NCI-H2081 treated with DMSO at 0.1 percent for 48 hours (cell line): ENCODE measurements around the gene NRCAM.

Experiments used
- DNase-seq: peaks from one replicate; lab custom pipeline; 2025; lab: John Stamatoyannopoulos, UW

NRCAM gene

DNA sequence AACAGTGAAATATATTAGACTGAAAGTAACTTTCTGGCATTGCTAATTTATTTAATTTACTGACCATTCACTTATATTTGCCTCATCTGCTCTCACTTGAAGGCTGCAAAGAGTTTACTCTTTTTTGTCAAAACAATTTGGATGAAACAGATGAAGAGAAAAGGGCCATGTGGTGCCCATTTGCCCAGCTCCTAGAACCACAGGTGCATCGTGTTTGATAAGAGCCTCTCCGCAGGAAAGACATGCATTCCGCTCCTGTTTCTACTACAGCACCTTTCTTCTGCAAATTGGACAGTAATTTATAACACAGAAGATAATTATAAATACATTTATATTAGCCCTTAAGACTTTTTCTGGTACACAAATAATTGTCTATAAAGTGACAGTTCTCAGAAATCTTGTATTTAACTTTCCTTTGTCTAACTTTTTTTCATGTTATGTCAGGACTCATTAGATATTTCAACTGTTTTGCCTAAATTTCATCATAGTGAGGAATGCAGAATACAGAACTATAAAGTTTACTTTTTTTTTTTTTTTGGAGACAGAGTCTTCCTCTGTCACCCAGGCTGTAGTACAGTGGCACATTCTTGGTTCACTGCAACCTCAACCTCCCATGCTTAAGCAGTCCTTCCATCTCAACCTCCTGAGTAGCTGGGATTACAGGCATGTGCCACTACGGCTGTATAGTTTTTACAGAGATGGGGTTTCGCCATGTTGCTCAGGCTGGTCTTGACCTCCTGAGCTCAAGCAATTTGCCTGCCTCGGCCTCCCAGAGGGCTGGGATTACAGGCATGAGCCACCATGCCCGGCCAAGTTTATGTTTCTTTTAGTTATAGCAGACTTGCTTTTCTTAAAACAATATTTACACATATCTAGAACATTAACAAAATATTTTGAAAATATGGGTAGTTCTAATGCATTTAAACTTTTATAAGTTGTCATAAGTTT, 326.9 kb downstream of the NRCAM start:
- DNase-seq: no peak

DNA sequence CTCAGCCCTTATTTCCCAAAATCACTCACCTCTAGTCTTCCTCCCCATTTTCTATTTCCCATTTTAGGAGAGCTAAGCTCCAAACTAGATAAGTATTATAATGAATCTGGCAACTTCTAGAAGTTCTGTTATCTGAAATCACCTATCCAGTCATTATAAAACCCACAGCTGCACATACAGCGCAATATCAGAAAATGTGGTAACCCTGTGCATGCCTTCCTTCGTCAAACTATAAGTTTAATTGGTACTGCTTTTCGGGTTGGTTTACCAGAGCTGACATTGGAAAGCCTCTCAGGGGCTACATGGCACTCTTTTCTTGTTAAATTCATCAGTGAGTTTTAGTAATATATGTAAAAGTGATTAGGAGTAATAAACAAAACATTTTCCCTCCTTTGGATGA, 327.7 kb downstream of the NRCAM start:
- no peak for DNase-seq

DNA sequence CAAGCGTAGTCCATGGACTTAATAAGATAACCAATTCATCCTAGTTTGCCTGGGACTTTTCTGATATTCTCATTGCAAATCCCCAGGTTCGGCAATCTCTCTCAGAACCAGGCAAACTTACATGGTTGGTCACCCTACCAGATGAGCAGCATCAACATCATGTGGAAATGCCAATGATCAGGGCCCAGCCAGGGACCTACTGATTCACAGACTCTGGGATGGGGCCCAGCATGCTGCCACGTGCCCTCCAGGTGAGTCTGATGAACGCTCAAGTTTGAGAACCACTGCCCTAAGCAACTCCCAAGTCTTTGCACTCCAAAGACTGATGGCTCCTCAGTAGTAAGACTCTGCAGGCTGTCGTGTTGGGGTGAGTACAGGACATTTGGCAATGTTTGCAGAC, 328.8 kb downstream of the NRCAM start:
- no peak for DNase-seq

DNA sequence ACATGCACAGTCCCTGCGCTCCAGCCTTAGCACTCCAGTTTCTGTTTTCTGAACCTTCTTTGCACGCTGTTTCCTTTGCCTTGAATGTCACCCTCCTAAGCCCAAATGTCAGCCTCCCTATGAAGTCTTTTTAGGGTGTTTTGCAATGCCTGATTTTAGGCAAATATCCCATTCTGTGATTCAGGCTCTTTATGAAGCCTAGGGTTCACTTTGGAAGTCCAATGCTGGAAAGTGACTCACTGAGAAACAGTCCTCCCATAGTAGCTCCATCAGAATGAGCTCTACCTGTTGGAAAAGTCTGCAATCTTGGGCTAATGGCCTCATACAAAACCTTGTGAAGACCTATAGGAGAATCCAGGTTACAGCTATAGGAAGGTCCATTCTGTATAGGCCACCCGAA, 331.4 kb downstream of the NRCAM start:
- DNase-seq: no peak

DNA sequence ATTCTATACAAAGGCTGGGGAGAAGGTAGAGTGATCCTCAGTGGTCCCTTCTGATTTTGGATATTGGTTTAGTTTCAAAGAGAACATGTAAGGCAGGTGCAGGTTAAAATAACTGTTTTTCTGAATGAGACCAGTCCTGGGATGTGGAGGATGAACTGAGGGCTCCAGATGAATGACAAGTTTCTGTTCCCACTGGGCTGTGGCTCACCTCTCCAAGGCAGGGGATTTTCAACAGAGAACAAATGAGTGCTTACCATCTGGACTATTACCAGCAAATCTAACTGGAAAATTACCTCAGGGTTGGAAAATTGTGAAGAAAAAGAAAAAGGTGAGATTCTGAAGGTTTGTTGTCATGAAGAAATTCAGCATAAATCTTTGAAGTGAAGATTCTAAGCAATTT, 334.1 kb downstream of the NRCAM start:
- DNase-seq: no peak

DNA sequence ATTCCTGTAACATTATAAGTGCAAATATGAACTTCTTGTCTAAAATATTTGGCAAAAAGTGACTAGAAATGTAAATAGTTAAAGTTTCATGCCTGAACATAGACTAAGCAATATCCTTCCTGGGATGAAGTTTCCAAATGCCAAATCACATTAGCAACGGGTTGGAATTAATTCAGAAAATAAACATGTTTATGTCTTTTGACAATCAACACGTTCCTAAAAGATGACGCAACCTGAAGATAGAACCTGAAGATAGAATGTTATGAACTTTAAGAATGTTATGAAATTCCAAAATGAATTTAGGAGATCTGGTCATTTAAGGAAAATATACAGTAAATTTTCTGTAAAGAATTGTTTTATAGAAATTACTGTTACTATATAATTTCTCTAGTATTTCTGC, 335.3 kb downstream of the NRCAM start:
- DNase-seq: no peak

DNA sequence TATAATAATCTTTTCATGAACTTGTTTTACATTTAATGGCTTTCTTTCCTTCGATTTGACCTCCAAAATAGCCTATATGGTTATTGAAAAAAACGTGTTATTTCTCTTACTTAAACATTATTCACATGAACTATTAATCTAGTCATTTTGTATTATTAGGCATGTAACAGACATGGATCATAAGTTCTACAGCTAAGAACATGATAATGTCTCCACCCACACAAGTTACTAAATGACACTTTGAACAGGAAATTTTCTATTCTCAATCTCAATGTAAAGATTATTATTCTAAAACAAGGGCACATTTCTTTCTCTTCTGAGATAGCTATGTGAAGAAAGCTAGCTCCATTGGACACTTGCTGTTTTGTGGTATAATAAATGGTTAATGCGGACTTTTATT, 336.0 kb downstream of the NRCAM start:
- no peak for DNase-seq

DNA sequence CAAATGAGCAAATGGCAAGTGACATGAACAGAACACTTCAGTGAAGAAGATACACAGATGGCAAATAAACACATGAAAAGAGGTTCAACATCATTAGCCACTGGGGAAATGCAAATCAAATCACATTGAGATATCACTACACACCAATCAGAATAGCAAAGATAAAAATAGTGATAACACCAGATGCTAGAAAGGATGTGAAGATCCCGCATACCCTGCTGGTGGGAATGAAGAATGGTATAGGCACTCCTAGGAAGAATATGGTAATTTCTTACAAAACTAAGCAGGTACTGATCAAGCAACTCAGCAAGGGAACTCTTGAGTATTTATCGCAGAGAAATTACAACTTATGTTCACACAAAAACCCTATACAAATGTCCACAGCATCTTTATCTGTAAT, 337.3 kb downstream of the NRCAM start:
- DNase-seq: no peak

DNA sequence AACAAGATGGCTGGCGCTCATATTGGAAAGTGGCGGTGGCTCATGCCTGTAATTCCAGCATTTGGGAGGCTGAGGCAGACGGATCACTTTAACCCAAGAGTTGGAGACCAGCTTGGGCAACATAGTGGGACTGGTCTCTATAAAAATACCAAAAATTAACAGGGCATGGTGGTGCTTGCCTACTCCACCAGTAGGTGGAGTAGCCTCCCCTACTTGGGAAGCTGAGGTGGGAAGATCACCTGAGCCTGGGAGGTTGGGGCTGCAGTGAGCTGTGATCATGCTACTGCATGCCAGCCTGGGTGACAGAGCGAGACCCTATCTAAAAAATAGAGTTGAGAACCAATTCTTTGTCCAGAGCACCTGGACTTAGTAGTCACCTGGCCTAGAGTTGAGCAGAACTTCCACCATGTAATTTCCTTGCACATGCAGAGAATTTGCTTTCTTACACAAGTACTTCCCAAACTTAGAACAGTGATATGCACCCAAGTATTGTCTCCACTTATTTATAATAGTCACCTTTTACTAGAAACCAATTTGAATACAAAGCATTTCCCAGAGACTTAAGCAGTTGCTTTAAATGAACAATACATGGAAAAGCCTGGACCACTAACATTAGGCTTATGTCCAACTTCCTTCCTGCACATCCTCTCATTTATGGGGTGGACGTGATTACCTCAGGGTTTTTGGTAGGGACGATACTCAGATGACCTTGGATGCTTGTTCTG, 342.0 kb downstream of the NRCAM start:
- DNase-seq: no peak

DNA sequence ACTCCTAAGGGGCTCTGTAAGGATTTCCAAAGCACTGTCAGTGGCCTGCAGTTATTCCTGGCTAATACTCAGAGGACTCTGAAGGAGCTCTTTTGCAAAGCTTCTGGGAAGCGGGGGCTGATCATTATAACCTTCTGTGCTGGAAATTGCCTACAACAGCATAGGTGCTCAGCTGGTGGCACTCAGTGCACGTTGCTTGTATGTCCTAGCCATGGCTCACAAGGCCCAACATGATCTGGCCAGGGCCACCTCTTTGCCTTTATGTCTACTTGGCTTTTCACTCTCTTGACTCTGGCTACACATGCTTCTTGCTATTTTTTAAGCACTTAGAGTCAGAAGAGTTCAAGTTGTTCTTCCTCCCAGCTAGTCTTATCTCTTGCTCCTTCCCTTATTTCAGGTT, 343.6 kb downstream of the NRCAM start:
- DNase-seq: no peak

DNA sequence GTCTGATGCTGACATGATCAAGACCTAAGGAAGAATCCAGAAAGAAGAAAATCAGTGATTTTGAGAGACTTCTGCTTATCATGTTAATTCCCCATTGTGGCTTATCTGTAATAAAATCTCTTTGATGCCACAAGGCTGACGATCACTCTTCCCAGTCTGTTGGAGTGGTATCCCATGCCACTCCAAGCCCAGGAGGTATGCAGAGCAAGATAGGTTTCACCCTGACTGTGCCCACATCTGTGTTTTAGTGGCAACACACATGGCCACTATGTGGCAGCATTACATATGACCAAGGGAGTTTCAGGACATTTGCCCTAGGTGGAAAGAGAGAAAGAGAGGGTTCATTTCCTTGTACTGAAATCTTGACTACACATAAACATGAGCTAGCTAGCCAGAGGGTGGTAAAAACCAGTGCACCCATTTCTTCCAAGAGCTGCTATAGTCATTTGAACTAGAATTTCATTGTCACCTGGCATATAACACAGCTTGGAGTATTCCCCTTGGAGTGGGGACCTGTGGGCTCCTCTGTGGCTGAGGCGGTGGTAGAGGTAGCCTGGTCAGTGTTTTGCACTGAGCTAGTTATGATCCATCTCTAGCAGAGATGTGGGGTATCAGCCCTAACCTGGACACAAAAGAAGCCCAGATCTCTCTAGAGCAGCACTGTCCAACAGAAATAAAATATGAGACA, 346.9 kb downstream of the NRCAM start:
- DNase-seq: no peak

DNA sequence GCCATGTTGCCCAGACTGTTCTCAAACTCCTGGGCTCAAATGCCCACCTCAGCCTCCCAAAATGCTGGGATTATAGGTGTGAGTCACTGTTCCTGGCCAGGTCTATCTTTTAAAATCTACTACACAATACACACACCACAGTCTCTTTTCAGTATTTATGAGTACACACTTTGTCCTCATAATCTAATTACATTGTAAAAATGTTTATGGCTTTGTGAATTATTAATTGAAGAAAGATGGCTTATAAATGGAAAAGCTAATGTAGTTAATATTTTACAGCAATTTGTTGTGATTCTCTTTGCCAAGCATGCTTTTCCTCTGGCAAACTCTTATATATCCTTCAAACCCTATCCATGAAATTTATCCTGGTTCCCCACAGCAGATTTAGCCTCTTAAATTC, 348.1 kb downstream of the NRCAM start:
- no peak for DNase-seq

DNA sequence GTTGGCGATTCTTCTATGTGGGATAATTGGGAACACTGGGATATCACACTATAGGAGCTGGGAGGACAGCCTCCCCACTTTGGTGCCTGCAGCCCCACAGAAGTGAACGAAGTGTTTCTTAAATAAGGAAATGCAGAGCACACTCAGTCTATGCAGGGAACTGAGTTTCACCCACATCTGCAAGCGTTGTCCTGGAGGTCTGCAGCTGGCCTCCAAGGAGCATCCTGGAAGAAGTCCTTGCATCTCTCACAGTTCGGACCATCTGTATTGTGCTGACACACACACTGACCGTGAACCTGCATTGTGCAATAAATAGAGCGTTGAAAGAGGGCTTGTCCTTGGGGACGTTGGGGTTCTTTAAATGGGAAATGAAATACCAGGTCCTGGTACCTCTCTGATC, 351.9 kb downstream of the NRCAM start:
- DNase-seq: no peak

DNA sequence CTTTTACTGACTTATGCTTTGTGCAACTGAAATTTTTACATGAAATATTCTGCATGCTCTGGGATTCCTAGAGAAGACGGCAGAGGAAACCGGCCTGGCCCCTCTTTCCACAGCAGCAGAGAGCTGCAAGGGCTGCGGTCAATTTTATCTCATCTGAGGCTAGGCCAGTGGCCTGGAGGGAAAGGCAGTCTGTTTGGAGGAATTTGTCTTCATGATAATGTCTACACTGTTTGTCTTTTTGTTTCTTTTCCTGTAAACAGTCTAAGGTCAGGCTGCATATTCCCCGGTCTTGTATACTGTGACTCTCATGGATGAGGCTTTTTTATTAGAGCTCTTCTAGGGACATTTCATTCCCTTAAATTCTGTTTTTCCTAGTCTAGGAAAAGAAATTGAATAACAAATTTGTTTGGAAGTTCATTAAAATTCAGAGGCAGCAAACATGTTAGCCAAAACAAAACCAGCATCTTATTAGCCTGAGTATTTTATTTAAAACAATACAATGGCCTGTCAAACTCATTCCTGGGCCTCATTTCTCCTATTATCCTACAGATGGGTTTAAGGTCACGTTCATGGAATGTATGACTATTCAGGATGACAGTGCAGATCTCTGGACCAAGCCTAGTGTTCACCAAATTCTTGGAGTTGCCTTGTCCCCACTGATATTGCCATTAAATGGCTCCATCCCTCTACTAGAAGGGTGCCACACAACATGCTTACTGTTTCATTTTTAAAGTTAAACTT, 352.5 kb downstream of the NRCAM start:
- no peak for DNase-seq

DNA sequence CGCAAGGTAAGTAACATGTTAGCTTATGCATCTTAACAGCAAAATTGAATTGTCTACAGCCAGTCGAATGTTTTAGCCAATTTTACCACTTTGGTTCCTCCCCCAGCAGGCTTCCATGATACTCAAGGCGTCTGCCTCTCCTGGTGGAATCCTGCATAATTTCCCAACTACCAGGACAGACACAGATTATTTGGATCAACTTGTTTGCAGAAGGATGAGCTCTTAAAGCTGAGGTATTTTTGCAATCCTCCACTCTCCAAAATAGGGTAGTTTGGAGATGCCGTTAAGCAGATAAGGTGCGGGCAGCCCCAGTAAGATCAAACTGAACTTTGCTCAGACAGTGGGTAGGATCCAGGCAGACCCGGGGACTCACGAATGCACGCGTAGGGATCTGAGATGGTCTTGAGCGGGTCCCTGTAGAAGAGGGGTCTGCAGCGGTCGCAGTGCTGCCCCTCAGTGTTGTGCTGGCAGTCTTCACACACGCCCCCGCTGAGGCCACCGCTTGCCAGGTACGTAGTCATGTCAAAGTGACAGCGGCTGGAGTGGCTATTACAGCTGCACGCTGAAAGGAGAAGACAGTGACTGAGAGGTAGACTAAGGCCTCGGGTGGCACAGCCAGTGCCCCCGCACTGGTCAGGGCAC, 353.4 kb downstream of the NRCAM start:
- DNase-seq: no peak

DNA sequence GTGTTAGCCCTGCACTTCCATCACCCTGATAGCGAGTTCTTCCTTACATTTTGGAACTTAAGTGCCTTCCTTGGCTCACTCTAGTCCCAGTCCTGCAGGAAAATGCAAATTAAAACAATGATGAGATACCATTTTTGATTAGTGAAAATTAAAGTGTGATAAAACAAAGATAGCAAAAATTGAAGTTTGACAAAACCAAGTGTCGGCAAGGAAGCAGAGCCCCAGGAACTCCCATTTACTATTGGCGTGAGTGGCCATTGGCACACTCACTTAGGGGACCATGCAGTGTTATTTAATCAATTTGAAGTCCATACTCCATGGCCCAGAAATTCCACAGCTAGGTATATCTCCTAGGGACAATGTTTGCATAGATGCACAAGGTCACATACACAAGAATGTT, 354.5 kb downstream of the NRCAM start:
- DNase-seq: no peak

DNA sequence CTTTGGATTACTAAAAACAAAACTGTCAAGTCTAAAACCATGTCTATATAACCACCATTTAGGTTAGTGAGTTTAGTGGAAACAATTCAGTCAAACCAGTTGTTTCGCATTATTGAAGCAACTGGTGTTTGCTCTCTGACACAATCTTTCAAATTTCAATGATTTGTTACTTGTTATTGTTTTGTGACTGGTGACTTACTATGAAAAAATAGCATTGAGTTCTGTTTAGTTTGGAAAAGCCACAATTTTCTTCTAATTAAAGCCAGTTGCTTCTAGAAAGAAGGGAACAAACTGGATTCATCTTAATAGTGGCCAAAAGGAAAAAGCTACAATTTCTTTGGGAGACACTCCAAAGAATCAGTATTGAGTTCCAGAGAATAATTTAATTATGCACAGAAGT, 356.5 kb downstream of the NRCAM start:
- DNase-seq: no peak

DNA sequence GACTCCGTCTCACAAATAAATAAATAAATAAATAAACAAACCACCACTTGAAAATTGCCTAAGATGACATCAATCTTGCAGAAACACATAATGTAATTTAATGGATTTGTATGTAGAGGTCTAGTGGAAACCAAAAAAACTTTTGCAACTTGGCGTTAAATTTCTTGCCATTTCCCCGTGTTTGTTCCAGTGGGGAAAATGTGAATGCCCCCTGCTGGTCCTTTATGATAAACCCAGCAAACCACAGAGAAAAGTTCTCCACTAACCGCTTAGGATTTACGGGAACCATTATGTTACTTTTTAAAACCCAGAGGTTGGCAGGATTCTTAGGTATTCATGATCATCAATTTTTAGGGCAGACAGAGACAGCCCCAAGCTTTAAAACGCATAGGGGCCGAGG, 358.5 kb downstream of the NRCAM start:
- no peak for DNase-seq
